Ovary (tissue), 3 donors: ENCODE results near the gene GJD3.

Experiments used
- CTCF ChIP-seq, 3 donors: fragments of 450-650 bp in 2 of 3; fragments of 200-600 bp in 1 of 3; IDR thresholded peaks; one replicate each; pipeline versions ENCODE4 v1.5.1 to v1.8.0; 2016 to 2022; ENCODE audit warnings: antibody characterized with exemption in 3 of 3, mild to moderate bottlenecking in 1 of 3
- EP300 ChIP-seq: sonication (generic); formaldehyde crosslinking; IDR thresholded peaks from one replicate; pipeline ENCODE4 v1.6.1; 2017; ENCODE audit warnings: antibody characterized with exemption
- POLR2A ChIP-seq: fragments of 450-650 bp; IDR thresholded peaks from one replicate; pipeline ENCODE4 v1.6.1; 2017; ENCODE audit warnings: antibody characterized with exemption, mild to moderate bottlenecking, moderate library complexity
- donor health status: DM: no; HTN: no; CAD: no.

GRCh38 chr17:40347319-40348135 lies 17.0 kb downstream of the GJD3 start:
- TF ChIP-seq CTCF (IDR thresholded peaks at IDR 0.05) = no peak
- no peak for TF ChIP-seq POLR2A
- TF ChIP-seq EP300 = no peak
